Sigmoid colon (tissue), 7 donors: Measurements from ENCODE around the gene CAMTA1. TPM values are rescaled to one million over a fixed set of nuclear protein-coding genes. Genes with fewer than 3 reads are reported as not detected.

Experiments used
- DNase-seq: peaks from one replicate; pipeline ENCODE4 v3.0.0-alpha.2; 2019
- H3K27ac ChIP-seq, 4 donors: fragments of 200-600 bp; sonication (generic); one replicate each; pipeline ENCODE4 v1.5.1; 2016 to 2019; ENCODE audit warnings: mild to moderate bottlenecking in 1 of 4
- H3K27me3 ChIP-seq, 3 donors: fragments of 200-600 bp; sonication (generic); one replicate each; pipeline ENCODE4 v1.5.1; 2019; ENCODE audit warnings: mild to moderate bottlenecking in 1 of 3
- H3K36me3 ChIP-seq, 4 donors: fragments of 200-600 bp; sonication (generic); one replicate each; pipeline ENCODE4 v1.5.1; 2016 to 2019
- H3K4me1 ChIP-seq, 4 donors: fragments of 200-600 bp; sonication (generic); one replicate each; pipeline ENCODE4 v1.5.1; 2017 to 2019
- H3K4me3 ChIP-seq, 4 donors: fragments of 200-600 bp; sonication (generic); one replicate each; pipeline ENCODE4 v1.5.1; 2017 to 2019; ENCODE audit warnings: mild to moderate bottlenecking in 2 of 4, moderate library complexity in 1 of 4
- H3K9me3 ChIP-seq, 4 donors: fragments of 200-600 bp in 3 of 4; sonication (generic) in 3 of 4; one replicate each; pipeline versions ENCODE4 v1.5.1 to v1.6.1; 2013 to 2019
- EP300 ChIP-seq, 4 donors: sonication (generic); formaldehyde crosslinking; IDR thresholded peaks; one replicate each; pipeline ENCODE4 v1.6.1; 2017; ENCODE audit warnings: antibody characterized with exemption in 4 of 4
- POLR2A ChIP-seq, 2 donors: fragments of 450-650 bp; IDR thresholded peaks; one replicate each; pipeline ENCODE4 v1.6.1; 2016; ENCODE audit warnings: antibody characterized with exemption in 2 of 2, mild to moderate bottlenecking in 2 of 2, moderate library complexity in 2 of 2
- POLR2AphosphoS5 ChIP-seq, 4 donors: sonication (generic); formaldehyde crosslinking; IDR thresholded peaks; one replicate each; pipeline ENCODE4 v1.6.1; 2017; ENCODE audit warnings: antibody characterized with exemption in 4 of 4
- WGBS, 2 donors: extraction: QIAGEN DNeasy Blood & Tissue Kit; methylation state at CpG; one replicate each; pipeline ENCODE4 v1.1.7; 2013; 5-methylcytosine and 5-hydroxymethylcytosine counted together
- intact Hi-C: fragments of 100-400 bp; cut with DNase I; formaldehyde crosslinking; loops from one replicate; pipeline ENCODE4 v1.15.1; 2023
- polyA plus RNA-seq, 3 donors: library from polyadenylated mRNA; stranded (reverse); fragments of 200-250 nt; gene quantifications; one replicate each; pipeline ENCODE4 v1.2.3, GENCODE V29; 2013
- total RNA-seq, 4 donors: library from RNA; depleted of rRNA; stranded (reverse); fragments of >200 nt; gene quantifications; one replicate each; pipeline ENCODE4 v1.1.0, GENCODE V29; 2016
- TF ChIP-seq, protein P1 (sequence below), 4 experiments: fragments of 450-650 bp in 3 of 4; fragments of 200-600 bp in 1 of 4; IDR thresholded peaks; one replicate each; pipeline ENCODE4 v1.5.1; 2016 to 2019; ENCODE audit warnings: antibody characterized with exemption in 4 of 4, mild to moderate bottlenecking in 3 of 4, moderate library complexity in 2 of 4
- donor health status: healthy with polysubstance abuse.
- donor health status: Bipolar disorder and iron deficiency.
- donor health status: healthy.

The CAMTA1 gene
- total and polyA plus RNA-seq, 7 donors: 97.9 to 196 (median 177) TPM

DNA sequence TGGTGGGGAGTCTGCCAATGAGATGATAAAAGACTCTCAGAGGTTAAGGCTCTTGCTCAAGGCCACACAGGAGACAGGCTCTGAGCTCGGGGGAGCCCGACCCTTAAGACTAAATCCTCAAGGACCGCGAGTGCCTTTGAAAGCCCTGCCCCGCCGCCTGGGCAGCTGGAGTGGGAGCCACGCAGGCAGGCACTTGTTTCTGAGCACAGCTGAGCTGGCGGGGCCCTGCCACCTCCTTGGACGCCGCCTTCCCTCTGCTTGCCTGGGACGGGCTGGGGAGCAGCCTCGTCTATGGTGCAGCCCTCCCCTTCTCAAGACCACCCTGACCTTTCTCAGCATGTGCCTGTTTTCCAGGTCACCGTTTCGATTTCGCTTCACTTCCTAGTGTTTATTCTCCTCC, 169.3 kb downstream of the CAMTA1 start:
- intact Hi-C loops: no loop called here
- Histone ChIP-seq H3K36me3 (no peaks in the 10 kb centered on the region), H3K4me3 (no peak overlapping the region), H3K27ac (no peak overlapping the region), H3K27me3 (peaks cover 0 to 2% (median 0%) of the 10 kb centered on the region in 3 donors), H3K9me3 (no peaks in the 10 kb centered on the region), H3K4me1 (no peaks in the 10 kb centered on the region)
- TF ChIP-seq EP300 (IDR thresholded peaks at IDR 0.05): no peak
- TF ChIP-seq POLR2A (IDR thresholded peaks at IDR 0.05): no peak
- no peak for TF ChIP-seq POLR2AphosphoS5 (IDR thresholded peaks at IDR 0.05)
- 80 to 87% methylated on average over 15 of the region's 15 CpGs for WGBS, 2 donors
- DNase-seq: no peak

DNA sequence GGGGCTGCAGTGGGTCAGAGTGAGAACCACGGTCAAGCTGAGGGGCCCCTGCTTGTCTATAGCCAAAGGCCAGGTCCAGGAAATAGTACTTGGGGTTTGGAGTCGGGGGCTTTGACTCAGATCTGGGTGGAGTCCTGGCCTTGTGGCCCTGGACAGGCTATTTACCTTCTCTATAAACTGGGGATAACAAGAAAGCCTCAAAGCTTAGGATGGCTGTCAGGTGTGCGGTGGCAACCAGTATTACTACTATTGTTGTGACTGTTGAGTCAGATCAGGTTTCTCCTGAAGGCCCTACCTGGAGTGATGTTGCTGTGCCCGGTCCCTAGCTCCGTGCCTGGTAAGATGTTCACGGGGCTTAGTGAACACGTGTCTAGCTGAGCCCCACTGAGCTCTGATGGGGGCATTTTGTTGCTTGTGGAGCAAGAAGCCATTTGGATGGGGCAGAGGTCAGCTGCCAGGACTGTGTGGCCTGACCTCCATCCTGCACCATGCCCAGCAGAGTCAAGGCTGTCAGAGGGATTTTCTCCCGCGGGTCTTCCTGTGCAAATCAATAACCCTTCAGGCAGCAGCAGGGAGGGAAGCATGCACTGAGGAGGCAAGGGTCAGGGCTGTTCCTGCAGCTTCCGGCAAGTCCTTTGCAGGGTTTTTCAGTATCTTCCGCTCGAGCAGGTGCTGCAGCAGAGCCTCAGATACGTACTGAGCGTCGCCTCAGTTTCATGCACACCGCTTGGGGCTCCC, 170.3 kb downstream of the CAMTA1 start:
- WGBS, 2 donors: 31 to 74% methylated on average over 16 of the region's 16 CpGs
- Histone ChIP-seq H3K27ac (no peak overlapping the region), H3K9me3 (no peaks in the 10 kb centered on the region), H3K27me3 (peaks cover 0 to 7% (median 0%) of the 10 kb centered on the region in 3 donors), H3K36me3 (no peaks in the 10 kb centered on the region), H3K4me1 (no peaks in the 10 kb centered on the region), H3K4me3 (no peak overlapping the region)
- intact Hi-C loops: no loop called here
- TF ChIP-seq, protein P1, sequence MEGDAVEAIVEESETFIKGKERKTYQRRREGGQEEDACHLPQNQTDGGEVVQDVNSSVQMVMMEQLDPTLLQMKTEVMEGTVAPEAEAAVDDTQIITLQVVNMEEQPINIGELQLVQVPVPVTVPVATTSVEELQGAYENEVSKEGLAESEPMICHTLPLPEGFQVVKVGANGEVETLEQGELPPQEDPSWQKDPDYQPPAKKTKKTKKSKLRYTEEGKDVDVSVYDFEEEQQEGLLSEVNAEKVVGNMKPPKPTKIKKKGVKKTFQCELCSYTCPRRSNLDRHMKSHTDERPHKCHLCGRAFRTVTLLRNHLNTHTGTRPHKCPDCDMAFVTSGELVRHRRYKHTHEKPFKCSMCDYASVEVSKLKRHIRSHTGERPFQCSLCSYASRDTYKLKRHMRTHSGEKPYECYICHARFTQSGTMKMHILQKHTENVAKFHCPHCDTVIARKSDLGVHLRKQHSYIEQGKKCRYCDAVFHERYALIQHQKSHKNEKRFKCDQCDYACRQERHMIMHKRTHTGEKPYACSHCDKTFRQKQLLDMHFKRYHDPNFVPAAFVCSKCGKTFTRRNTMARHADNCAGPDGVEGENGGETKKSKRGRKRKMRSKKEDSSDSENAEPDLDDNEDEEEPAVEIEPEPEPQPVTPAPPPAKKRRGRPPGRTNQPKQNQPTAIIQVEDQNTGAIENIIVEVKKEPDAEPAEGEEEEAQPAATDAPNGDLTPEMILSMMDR (IDR thresholded peaks at IDR 0.05): no peak
- no peak for TF ChIP-seq POLR2A (IDR thresholded peaks at IDR 0.05)
- TF ChIP-seq EP300 (IDR thresholded peaks at IDR 0.05): no peak
- TF ChIP-seq POLR2AphosphoS5 (IDR thresholded peaks at IDR 0.05): no peak
- no peak for DNase-seq

DNA sequence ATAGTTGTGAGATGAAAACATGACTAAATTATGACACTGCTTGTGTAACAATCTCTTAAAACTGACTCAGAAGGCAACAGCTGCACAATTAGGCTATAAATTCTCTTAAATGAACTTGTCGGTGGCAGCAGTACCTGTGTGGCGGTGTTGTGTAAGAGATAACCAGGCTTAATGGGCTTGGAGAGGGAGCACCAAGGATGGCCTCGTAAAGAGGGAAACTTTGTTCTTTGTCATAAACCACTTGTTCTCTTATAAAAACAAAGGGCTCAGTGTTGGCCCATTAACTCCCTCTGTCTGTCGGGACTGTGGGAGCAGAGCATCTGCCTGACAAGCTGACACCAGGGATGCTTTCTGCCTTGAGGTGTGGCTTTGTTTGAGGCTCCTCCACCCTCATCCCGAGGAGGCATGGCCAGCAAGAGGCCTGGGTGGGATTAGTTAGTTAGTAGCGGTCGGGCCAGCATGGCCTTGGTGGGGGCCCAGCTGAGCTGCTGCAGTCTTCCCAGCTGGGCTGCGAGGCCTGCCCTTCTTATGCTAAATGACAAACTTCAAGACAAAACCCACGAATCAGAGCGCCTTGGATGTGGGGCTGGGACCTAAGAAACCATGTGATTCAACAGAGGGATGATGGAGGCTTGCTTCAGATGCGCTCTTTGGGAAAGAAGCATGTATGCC, 171.4 kb downstream of the CAMTA1 start:
- H3K27me3 ChIP-seq: peaks cover 0 to 18% (median 0%) of the 10 kb centered on the region in 3 donors
- no peak for DNase-seq
- intact Hi-C loops: no loop called here
- H3K27ac ChIP-seq: no peak overlapping the region
- H3K4me3 ChIP-seq: no peak overlapping the region
- no peaks in the 10 kb centered on the region for H3K4me1 ChIP-seq
- H3K36me3 ChIP-seq: no peaks in the 10 kb centered on the region
- H3K9me3 ChIP-seq: no peaks in the 10 kb centered on the region
- TF ChIP-seq POLR2AphosphoS5 (IDR thresholded peaks at IDR 0.05): no peak
- TF ChIP-seq EP300 (IDR thresholded peaks at IDR 0.05): no peak
- no peak for TF ChIP-seq POLR2A (IDR thresholded peaks at IDR 0.05)
- TF ChIP-seq, protein P1 (IDR thresholded peaks at IDR 0.05): no peak
- 28 to 64% methylated on average over 11 of the region's 11 CpGs for WGBS, 2 donors

DNA sequence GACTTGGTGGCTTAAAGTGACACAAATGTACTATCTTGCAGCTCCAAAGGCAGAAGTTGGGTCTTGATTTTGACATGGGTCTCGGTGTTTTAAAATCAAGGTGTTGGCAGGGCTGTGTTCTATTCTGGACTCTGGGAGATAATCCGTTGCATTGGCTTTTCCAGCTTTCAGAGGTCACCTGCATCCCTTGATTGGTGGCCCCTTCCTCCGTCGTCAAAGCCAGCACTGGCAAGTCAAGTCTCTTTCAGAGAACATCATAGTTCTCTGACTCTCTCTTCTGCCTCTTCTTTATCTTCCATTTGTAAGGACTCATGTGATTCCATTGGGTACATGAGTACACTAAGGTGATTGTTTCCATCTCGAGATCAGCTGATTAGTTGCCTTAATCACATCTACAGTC, 172.1 kb downstream of the CAMTA1 start:
- WGBS, 2 donors: 93% methylated on average over 5 of the region's 5 CpGs
- H3K9me3 ChIP-seq: no peaks in the 10 kb centered on the region
- TF ChIP-seq EP300 (IDR thresholded peaks at IDR 0.05) (no peak), POLR2A (IDR thresholded peaks at IDR 0.05) (no peak), POLR2AphosphoS5 (IDR thresholded peaks at IDR 0.05) (no peak)
- TF ChIP-seq, protein P1 (IDR thresholded peaks at IDR 0.05): no peak
- H3K36me3 ChIP-seq: no peaks in the 10 kb centered on the region
- no peak overlapping the region for H3K27ac ChIP-seq
- peaks cover 6 to 25% (median 7%) of the 10 kb centered on the region in 3 donors for H3K27me3 ChIP-seq
- peaks cover 0 to 5% (median 0%) of the 10 kb centered on the region in 4 donors for H3K4me1 ChIP-seq
- DNase-seq: no peak
- H3K4me3 ChIP-seq: no peak overlapping the region
- intact Hi-C loops: no loop called here

DNA sequence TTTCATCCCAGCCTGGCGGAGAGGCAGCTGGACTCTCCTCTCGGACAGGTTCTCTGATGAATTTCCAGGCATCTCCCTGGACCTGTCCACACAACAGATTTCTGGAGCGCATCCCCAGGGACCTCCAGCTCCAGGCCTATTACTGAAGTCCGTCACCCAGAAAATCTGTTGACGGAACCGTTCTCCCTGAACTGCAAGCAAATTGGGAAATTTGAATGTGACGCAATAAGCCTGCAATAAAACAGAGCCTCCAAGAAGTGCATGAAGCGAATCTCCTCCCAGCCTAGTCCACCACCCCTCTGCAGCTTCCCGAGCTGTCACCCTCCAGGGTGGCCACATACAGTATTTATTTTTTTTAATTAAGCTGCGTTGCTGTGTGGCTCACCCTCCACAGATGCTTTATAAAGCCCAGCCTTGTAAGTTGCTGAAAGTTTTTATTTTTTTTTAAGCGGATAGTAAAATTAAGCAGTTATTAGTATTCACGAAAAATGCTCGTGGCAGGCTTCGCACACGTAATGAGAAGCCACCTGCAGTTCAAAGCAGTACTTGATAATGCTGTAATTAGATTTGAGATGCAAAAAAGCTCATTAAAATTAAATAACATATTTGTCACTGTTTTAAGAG, 173.3 kb downstream of the CAMTA1 start:
- no peak overlapping the region for H3K27ac ChIP-seq

More for the DNA sequence above, 173.3 kb downstream of the CAMTA1 start:
- peaks cover 11 to 37% (median 17%) of the 10 kb centered on the region in 3 donors for H3K27me3 ChIP-seq
- no peak overlapping the region for H3K4me3 ChIP-seq
- H3K9me3 ChIP-seq: no peaks in the 10 kb centered on the region
- intact Hi-C loops: no loop called here
- WGBS, 2 donors: 90 to 92% methylated on average over 15 of the region's 15 CpGs
- H3K4me1 ChIP-seq: peaks cover 0 to 14% (median 7%) of the 10 kb centered on the region in 4 donors
- TF ChIP-seq, protein P1 (IDR thresholded peaks at IDR 0.05): no peak
- TF ChIP-seq POLR2AphosphoS5 (IDR thresholded peaks at IDR 0.05): no peak
- no peak for TF ChIP-seq EP300 (IDR thresholded peaks at IDR 0.05)
- TF ChIP-seq POLR2A (IDR thresholded peaks at IDR 0.05): no peak
- DNase-seq: no peak
- H3K36me3 ChIP-seq: no peaks in the 10 kb centered on the region
